SK-N-SH (cell line): ENCODE data around the gene ADAMTS19. TPM values are rescaled to one million over a fixed set of nuclear protein-coding genes. Genes with fewer than 3 reads are reported as not detected.
A peak's percentile ranks its signal among the peaks of the same experiment; 100 is the strongest.

Source experiments
- CTCF ChIA-PET: fragments of 300-600, 350-600 bp; formaldehyde crosslinking; extraction: SDS; loops from one replicate; lab custom pipeline; 2021; lab: Yijun Ruan, JAX
- POLR2A ChIA-PET: fragments of 350-600 bp; sonication (Branson Sonifier 250); formaldehyde crosslinking; extraction: SDS; loops from one replicate; lab custom pipeline; 2020; ENCODE audit warnings: antibody characterized with exemption, inconsistent platforms; lab: Yijun Ruan, JAX
- DNase-seq: peaks from one replicate; pipeline ENCODE4 v3.0.0; 2012
- H2AFZ ChIP-seq: fragments of 200-600 bp; sonication (generic); 2 replicates; pipeline ENCODE4 v1.8.1; 2016; ENCODE audit warnings: antibody characterized with exemption, mild to moderate bottlenecking, low read depth
- H3F3A ChIP-seq: fragments of 200-600 bp; sonication (generic); replicated peaks from 2 replicates; pipeline ENCODE3; 2016; ENCODE audit warnings: antibody characterized with exemption, mild to moderate bottlenecking; ENCODE audit not compliant: insufficient read depth
- H3K27ac ChIP-seq, 2 experiments: fragments of 200-500 bp in 1 of 2; fragments of 200-600 bp in 1 of 2; sonication (Bioruptor generic) in 1 of 2; sonication (generic), shearing (Covaris generic) in 1 of 2; 2 replicates each; pipeline versions ENCODE4 v1.5.1 to v1.6.1; 2014 to 2016; ENCODE audit warnings: low read depth in 2 of 2, inconsistent platforms in 1 of 2, low read length in 1 of 2, mild to moderate bottlenecking in 1 of 2, mixed read lengths in 1 of 2
- H3K27me3 ChIP-seq: fragments of 200-600 bp; sonication (generic), shearing (Covaris generic); 2 replicates; pipeline ENCODE4 v1.6.1; 2016; ENCODE audit warnings: mixed run types; ENCODE audit not compliant: insufficient read depth
- H3K36me3 ChIP-seq, 2 experiments: fragments of 200-500 bp in 1 of 2; fragments of 200-600 bp in 1 of 2; sonication (Bioruptor generic) in 1 of 2; sonication (generic) in 1 of 2; replicated peaks in 1 of 2; 2 replicates each; pipeline versions ENCODE3 to v1.5.1; 2014 to 2016; ENCODE audit warnings: low read length in 1 of 2, mild to moderate bottlenecking in 1 of 2; ENCODE audit not compliant: insufficient read depth in 2 of 2, control insufficient read depth in 1 of 2
- H3K4me1 ChIP-seq, 2 experiments: fragments of 200-500 bp in 1 of 2; fragments of 200-600 bp in 1 of 2; sonication (Bioruptor generic) in 1 of 2; sonication (generic), shearing (Covaris generic) in 1 of 2; 2 replicates each; pipeline versions ENCODE4 v1.5.1 to v1.6.1; 2014 to 2016; ENCODE audit warnings: low read depth in 1 of 2, low read length in 1 of 2, mixed run types in 1 of 2; ENCODE audit not compliant: insufficient read depth in 2 of 2, control insufficient read depth in 1 of 2
- H3K4me2 ChIP-seq: fragments of 200-600 bp; sonication (generic), shearing (Covaris generic); 2 replicates; pipeline ENCODE4 v1.6.1; 2017; ENCODE audit warnings: mixed run types
- H3K4me3 ChIP-seq, 2 experiments: fragments of 200-500 bp in 1 of 2; fragments of 200-600 bp in 1 of 2; sonication (Bioruptor generic) in 1 of 2; sonication (generic), shearing (Covaris generic) in 1 of 2; 2 replicates each; pipeline versions ENCODE4 v1.5.1 to v1.8.1; 2014 to 2016; ENCODE audit warnings: low read depth in 2 of 2, inconsistent platforms in 1 of 2, low read length in 1 of 2, mild to moderate bottlenecking in 1 of 2, mixed read lengths in 1 of 2, moderate library complexity in 1 of 2
- H3K79me2 ChIP-seq: fragments of 200-600 bp; sonication (generic); 2 replicates; pipeline ENCODE4 v1.8.1; 2017; ENCODE audit warnings: mild to moderate bottlenecking; ENCODE audit not compliant: insufficient read depth
- H3K9ac ChIP-seq: fragments of 200-600 bp; sonication (generic); 2 replicates; pipeline ENCODE4 v1.6.1; 2017; ENCODE audit warnings: mixed run types
- H3K9me2 ChIP-seq: fragments of 200-600 bp; sonication (generic); 2 replicates; pipeline ENCODE4 v1.6.1; 2017; ENCODE audit warnings: mixed run types
- H3K9me3 ChIP-seq: fragments of 200-600 bp; sonication (generic); 2 replicates; pipeline ENCODE4 v1.6.1; 2017; ENCODE audit warnings: mixed run types, mild to moderate bottlenecking, moderate library complexity
- H4K20me1 ChIP-seq: fragments of 200-600 bp; sonication (generic); 2 replicates; pipeline ENCODE4 v1.6.1; 2017; ENCODE audit warnings: mild to moderate bottlenecking, mixed run types; ENCODE audit not compliant: insufficient read depth
- ELF1 ChIP-seq: IDR thresholded peaks from 2 replicates; pipeline ENCODE4 v1.4.0; 2012
- EZH2phosphoT487 ChIP-seq: fragments of 200-600 bp; sonication (generic); IDR thresholded peaks from 2 replicates; pipeline ENCODE4 v1.6.1; 2017; ENCODE audit warnings: low read depth, mixed run types, mild to moderate bottlenecking, antibody characterized with exemption, moderate library complexity, borderline replicate concordance
- FOXJ3 ChIP-seq: sonication (generic); formaldehyde crosslinking; IDR thresholded peaks from 2 replicates; pipeline ENCODE4 v1.5.1; 2020; ENCODE audit warnings: mild to moderate bottlenecking, missing genetic modification reagents
- FOXM1 ChIP-seq: IDR thresholded peaks from 2 replicates; pipeline ENCODE4 v1.4.0; 2012; ENCODE audit warnings: low read depth, mild to moderate bottlenecking
- JUND ChIP-seq: IDR thresholded peaks from 2 replicates; pipeline ENCODE4 v1.4.0; 2012
- MEF2A ChIP-seq: IDR thresholded peaks from 2 replicates; pipeline ENCODE4 v1.4.0; 2012; ENCODE audit warnings: low read depth, borderline replicate concordance
- MXI1 ChIP-seq: IDR thresholded peaks from 2 replicates; pipeline ENCODE4 v1.6.1; 2012; ENCODE audit warnings: mild to moderate bottlenecking, low read depth, low read length, improper control_type of control experiment
- NFIC ChIP-seq: IDR thresholded peaks from 2 replicates; pipeline ENCODE4 v1.4.0; 2012; ENCODE audit warnings: borderline replicate concordance
- NRF1 ChIP-seq: IDR thresholded peaks from 2 replicates; pipeline ENCODE4 v1.6.1; 2012; ENCODE audit warnings: low read depth, mild to moderate bottlenecking, low read length
- POLR2AphosphoS5 ChIP-seq: IDR thresholded peaks from 2 replicates; pipeline ENCODE4 v1.6.1; 2012; ENCODE audit warnings: low read depth, low read length
- RAD21 ChIP-seq: IDR thresholded peaks from 2 replicates; pipeline ENCODE4 v1.6.1; 2012; ENCODE audit warnings: mild to moderate bottlenecking, low read length
- REST ChIP-seq: IDR thresholded peaks from 2 replicates; pipeline ENCODE4 v1.6.1; 2012; ENCODE audit warnings: mild to moderate bottlenecking, low read depth, low read length, moderate library complexity
- RFX5 ChIP-seq: IDR thresholded peaks from 2 replicates; pipeline ENCODE4 v1.6.1; 2012; ENCODE audit warnings: mild to moderate bottlenecking, improper control_type of control experiment, low read length
- RXRA ChIP-seq: IDR thresholded peaks from 2 replicates; pipeline ENCODE4 v1.4.0; 2012; ENCODE audit warnings: low read depth, mild to moderate bottlenecking, borderline replicate concordance
- SMC3 ChIP-seq: IDR thresholded peaks from 2 replicates; pipeline ENCODE4 v1.6.1; 2012; ENCODE audit warnings: low read depth, low read length, improper control_type of control experiment
- USF2 ChIP-seq: fragments of 150-350 bp; IDR thresholded peaks from 2 replicates; pipeline ENCODE4 v1.6.1; 2017; ENCODE audit warnings: antibody characterized with exemption, low read length, low read depth, borderline replicate concordance
- WGBS: methylation state at CpG from one replicate; pipeline ENCODE4 v1.1.6; 2017; ENCODE audit warnings: low lambda C conversion rate; 5-methylcytosine and 5-hydroxymethylcytosine counted together
- polyA plus RNA-seq, 3 experiments: library from polyadenylated mRNA; depleted of rRNA; stranded (reverse); fragments of >200 nt; gene quantifications; 2 replicates each; pipeline ENCODE4 v1.2.3, GENCODE V29; 2012
- TF ChIP-seq, protein P1 (sequence below): fragments of 200-600 bp; sonication (generic); IDR thresholded peaks from 2 replicates; pipeline ENCODE4 v1.6.1; 2017; ENCODE audit warnings: antibody characterized with exemption, mild to moderate bottlenecking, moderate library complexity
- TF ChIP-seq, protein P2 (sequence below): IDR thresholded peaks from 2 replicates; pipeline ENCODE4 v1.4.0; 2012; ENCODE audit warnings: low read depth
- TF ChIP-seq, protein P3 (sequence below): IDR thresholded peaks from 2 replicates; pipeline ENCODE4 v1.4.0; 2012; ENCODE audit warnings: low read depth, borderline replicate concordance

ADAMTS19 gene
- polyA plus RNA-seq, 1 of the 3 experiments (the other 2 are of a cell fraction): 0.10 TPM

GRCh38 chr5:129773376-129773775 is 313.3 kb downstream of the ADAMTS19 start:
- H3K4me3 ChIP-seq: no peak overlapping the region
- H3K36me3 ChIP-seq: no peaks in the 10 kb centered on the region
- no peaks in the 10 kb centered on the region for H3K9me3 ChIP-seq
- H3F3A ChIP-seq: no peaks in the 10 kb centered on the region
- H3K27me3 ChIP-seq: no peaks in the 10 kb centered on the region; the same call in none of the 2 replicates
- DNase-seq: no peak
- no peak overlapping the region for H3K4me2 ChIP-seq
- no peaks in the 10 kb centered on the region for H3K79me2 ChIP-seq
- CTCF ChIA-PET: interaction anchor here (1.5 to 8.4 kb wide), 3 partner anchors 13 to 79 kb away, joined by 4 to 93 read pairs (median 8); no protein-coding TSS in a partner anchor
- 0 out of 2 replicates have a peak overlapping the region, but pooled peaks have one; percentile 17 for H2AFZ ChIP-seq
- no peak overlapping the region for H3K27ac ChIP-seq
- POLR2A ChIA-PET: no interaction called here
- no peaks in the 10 kb centered on the region for H3K9me2 ChIP-seq
- no peak overlapping the region for H3K9ac ChIP-seq
- no peaks in the 10 kb centered on the region for H4K20me1 ChIP-seq
- no peak for TF ChIP-seq NRF1
- no peak for TF ChIP-seq RAD21
- TF ChIP-seq JUND: no peak
- no peak for TF ChIP-seq NFIC
- TF ChIP-seq FOXM1: no peak
- TF ChIP-seq, protein P1, sequence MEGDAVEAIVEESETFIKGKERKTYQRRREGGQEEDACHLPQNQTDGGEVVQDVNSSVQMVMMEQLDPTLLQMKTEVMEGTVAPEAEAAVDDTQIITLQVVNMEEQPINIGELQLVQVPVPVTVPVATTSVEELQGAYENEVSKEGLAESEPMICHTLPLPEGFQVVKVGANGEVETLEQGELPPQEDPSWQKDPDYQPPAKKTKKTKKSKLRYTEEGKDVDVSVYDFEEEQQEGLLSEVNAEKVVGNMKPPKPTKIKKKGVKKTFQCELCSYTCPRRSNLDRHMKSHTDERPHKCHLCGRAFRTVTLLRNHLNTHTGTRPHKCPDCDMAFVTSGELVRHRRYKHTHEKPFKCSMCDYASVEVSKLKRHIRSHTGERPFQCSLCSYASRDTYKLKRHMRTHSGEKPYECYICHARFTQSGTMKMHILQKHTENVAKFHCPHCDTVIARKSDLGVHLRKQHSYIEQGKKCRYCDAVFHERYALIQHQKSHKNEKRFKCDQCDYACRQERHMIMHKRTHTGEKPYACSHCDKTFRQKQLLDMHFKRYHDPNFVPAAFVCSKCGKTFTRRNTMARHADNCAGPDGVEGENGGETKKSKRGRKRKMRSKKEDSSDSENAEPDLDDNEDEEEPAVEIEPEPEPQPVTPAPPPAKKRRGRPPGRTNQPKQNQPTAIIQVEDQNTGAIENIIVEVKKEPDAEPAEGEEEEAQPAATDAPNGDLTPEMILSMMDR: no peak
- no peak for TF ChIP-seq MXI1
- no peak for TF ChIP-seq EZH2phosphoT487
- no peak for TF ChIP-seq REST
- no peak for TF ChIP-seq RFX5
- H3K4me1 ChIP-seq: no peaks in the 10 kb centered on the region
- 7% methylated on average over 5 of the region's 5 CpGs for WGBS

- ChIA-PET CTCF (interaction anchor here (1.2 kb wide), 1 partner anchor 13 kb away, joined by 5 read pairs; no protein-coding TSS in a partner anchor), POLR2A (no interaction called here)
- H3K9me2 ChIP-seq: no peaks in the 10 kb centered on the region
- 10% methylated on average over 2 of the region's 2 CpGs for WGBS
- H3K79me2 ChIP-seq: no peaks in the 10 kb centered on the region
- H3K27me3 ChIP-seq: no peaks in the 10 kb centered on the region
- H3K27ac ChIP-seq: no peak overlapping the region
- H3K4me3 ChIP-seq: no peak overlapping the region
- no peaks in the 10 kb centered on the region for H4K20me1 ChIP-seq
- no peak overlapping the region for H3K4me2 ChIP-seq
- no peak overlapping the region for H3K9ac ChIP-seq
- H2AFZ ChIP-seq: no peak overlapping the region
- DNase-seq: no peak
- H3F3A ChIP-seq: no peaks in the 10 kb centered on the region
- H3K4me1 ChIP-seq: no peaks in the 10 kb centered on the region
- no peaks in the 10 kb centered on the region for H3K9me3 ChIP-seq
- no peaks in the 10 kb centered on the region for H3K36me3 ChIP-seq
- TF ChIP-seq RAD21 (no peak), POLR2AphosphoS5 (no peak), FOXJ3 (CRISPR knock-in tag) (no peak), MEF2A (no peak), ELF1 (no peak), USF2 (no peak), JUND (no peak), RXRA (no peak), SMC3 (no peak), EZH2phosphoT487 (no peak)
- TF ChIP-seq, protein P2, sequence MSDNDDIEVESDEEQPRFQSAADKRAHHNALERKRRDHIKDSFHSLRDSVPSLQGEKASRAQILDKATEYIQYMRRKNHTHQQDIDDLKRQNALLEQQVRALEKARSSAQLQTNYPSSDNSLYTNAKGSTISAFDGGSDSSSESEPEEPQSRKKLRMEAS: no peak
- TF ChIP-seq, protein P3, sequence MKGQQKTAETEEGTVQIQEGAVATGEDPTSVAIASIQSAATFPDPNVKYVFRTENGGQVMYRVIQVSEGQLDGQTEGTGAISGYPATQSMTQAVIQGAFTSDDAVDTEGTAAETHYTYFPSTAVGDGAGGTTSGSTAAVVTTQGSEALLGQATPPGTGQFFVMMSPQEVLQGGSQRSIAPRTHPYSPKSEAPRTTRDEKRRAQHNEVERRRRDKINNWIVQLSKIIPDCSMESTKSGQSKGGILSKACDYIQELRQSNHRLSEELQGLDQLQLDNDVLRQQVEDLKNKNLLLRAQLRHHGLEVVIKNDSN: no peak
- TF ChIP-seq, protein P1: no peak
These were observed 321.5 kb downstream of the ADAMTS19 start for GRCh38 chr5:129781594-129781993.
